C1 segment of cervical spinal cord (tissue), 14 donors: Measurements from ENCODE around the gene STIM2.

Experiments
- DNase-seq, 14 donors: peaks; one replicate each; lab custom pipeline; 2025; lab: John Stamatoyannopoulos, UW

The STIM2 gene

DNA sequence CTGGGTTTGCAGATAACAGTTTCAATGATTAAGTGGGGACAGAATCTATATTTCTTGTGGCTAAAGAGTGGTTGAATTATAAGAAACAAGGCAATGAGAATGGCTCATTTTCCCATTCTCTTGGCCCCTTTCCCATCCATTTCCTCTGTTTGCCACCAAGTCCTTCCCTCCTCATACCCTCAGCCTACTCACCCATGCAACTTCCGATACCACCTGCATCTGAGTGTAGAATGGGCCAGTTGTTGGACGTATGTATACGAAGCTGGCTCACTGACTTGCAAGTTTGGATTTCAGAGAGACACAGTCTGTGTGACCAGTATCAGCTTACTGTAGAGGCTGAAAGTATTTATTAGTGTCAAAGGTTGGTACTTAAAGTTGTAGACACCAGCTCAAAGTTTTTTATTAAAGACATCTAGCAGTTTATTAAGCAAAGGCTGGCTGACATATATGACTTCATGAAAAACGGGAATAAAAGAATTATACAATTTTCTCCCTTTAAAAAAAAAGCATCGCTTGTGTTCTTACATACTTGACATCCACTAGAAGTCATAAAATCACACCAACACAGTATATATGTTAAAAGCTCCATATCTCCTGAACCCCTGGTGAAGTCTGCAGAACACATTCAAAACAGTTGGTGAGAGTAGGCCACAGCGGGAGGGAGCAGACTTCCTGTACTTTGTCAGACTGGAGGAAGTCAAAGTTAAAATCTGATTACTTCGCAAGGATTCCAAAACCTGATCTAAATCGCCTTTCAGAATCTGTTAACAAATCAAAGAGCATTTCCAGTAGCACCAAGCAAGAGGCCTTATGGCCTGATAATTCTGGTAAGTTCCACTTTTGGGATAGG is 22.4 kb upstream of the STIM2 start:
- DNase-seq = no peak

DNA sequence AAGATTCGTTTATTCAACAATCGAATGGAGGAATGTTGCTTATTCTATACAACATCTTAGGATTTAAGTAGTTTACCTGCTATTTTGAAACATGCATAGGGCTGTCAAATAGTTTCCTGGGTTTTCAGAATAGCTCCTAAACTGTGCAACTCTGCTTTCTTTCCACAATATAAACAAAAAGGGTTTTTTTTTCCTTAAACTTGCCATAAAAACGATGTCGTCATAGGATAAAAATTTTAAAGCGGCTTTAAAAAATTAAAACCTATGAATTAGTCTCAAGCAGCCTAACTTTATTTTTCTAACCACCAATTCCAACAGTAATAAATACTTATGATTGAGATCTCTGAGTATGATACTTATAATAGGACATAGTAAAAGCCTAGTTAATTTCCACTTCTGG is 21.6 kb upstream of the STIM2 start:
- DNase-seq = no peak

DNA sequence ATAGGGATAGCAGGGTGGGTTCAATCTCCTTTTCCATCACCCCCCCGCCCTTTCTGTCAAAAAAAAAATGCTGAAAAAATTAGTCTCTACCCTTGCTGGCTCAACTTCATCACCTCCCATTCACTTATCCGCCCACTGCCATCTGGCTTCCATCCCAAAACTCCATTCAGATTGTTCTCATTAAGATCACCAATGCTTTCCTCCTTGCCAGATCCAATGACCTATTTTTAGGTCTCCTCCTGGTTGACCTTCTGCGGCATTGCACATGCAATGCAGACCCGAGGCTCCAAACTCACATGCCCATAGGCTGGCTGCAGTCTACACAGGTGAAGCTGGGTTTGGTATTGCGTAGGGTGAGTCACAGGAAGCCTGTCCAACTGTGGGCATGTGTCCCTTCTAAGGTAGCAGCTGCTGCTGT is 21.1 kb upstream of the STIM2 start:
- no peak for DNase-seq

- no peak for DNase-seq
Measured at GRCh38 chr4:26840786-26841185, 19.9 kb upstream of the STIM2 start.

GRCh38 chr4:26842911-26843310 is 17.7 kb upstream of the STIM2 start:
- DNase-seq = no peak

DNA sequence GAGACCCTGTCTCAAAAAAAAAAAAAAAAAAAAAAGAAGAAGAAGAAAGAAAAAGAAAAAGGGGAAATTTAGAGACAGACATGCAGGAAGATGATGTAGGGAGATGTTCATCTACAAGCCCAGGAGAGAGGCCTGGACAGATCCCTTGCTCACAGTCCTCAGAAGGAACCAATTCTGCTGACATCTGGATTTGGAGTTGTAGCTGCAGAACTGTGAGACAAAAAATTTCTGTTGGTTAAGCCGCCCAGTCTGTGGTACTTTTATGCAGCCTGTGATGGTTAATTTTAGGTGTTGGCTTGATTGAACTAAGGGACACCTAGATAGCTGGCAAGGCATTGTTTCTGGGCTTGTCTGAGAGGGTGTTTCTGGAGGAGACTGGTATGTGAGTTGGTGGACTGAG is 10.1 kb upstream of the STIM2 start:
- DNase-seq = no peak

- no peak for DNase-seq
Measured at GRCh38 chr4:26851129-26851528, 9.5 kb upstream of the STIM2 start.

DNA sequence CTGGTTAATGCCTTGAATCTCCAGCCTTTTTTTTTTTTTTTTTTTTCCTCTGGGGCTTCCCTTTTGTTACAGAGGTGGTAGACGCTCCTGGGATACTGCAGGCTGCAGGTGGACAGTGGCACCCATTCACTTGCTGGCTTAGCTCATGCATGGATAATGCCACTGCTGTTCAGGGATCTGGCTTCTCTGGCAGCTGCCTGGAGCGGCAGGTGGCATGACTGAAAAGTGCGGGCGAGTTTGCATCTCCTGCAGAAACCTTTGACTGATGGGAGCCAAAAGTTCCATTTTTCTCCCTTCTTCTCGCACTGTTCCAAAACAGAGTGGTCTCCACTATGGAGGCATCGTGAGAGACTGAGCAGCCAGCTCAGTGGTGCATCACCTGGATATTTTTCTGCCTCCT is 5.9 kb upstream of the STIM2 start:
- no peak for DNase-seq

DNA sequence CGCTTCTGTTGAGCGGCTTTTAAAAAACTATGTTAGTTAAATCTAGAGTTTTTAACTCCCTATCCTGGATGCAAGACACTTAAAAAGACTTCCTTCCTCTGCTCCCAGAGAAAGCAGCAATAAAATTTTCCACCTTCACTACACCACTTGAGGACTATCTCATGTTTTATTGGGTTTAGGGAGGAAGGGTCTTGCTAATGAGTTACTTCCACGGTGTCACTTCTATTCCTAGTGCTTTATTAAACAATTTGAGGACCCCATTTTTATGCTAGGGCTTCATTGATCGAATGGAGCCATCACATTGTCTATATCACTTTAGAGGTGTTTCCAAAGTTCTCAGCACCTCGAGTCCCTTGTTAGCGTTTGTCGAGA is 3.7 kb upstream of the STIM2 start:
- DNase-seq = peak in 1 of 14 donors; percentile 28

- DNase-seq = peak; percentile 5 to 91 (median 76)
Measured at GRCh38 chr4:26857278-26858034, 3.2 kb upstream of the STIM2 start.

GRCh38 chr4:26858035-26858918 is 2.4 kb upstream of the STIM2 start:
- DNase-seq = peak in 1 of 14 donors; percentile 57

DNA sequence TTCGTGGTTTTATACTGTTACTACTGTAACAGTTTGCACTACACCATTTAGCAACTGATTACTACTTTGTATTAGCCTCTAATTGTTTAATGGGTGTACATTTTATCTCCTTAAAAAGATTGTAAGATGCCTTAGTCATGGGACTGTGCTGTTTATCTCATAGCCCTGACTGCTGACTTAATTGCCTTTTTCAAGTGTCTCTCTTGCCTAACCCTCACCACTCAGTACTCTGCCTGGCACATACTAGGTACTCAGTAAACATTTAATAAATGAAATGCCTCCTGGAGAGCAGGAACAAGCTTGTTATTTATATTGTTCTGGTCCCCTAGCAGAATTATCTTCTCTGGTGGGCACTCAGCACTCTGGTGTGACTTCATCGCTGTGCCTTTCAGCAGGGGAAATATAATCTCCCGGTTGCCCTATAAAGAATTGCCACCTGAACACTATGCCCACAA is 1.7 kb upstream of the STIM2 start:
- no peak for DNase-seq

GRCh38 chr4:26859762-26860156 is 882 bp upstream of the STIM2 start:
- no peak for DNase-seq

GRCh38 chr4:26860922-26861433 is 337 bp downstream of the STIM2 start:
- peak in 9 of 14 donors; percentile 57 to 82 (median 70) for DNase-seq

DNA sequence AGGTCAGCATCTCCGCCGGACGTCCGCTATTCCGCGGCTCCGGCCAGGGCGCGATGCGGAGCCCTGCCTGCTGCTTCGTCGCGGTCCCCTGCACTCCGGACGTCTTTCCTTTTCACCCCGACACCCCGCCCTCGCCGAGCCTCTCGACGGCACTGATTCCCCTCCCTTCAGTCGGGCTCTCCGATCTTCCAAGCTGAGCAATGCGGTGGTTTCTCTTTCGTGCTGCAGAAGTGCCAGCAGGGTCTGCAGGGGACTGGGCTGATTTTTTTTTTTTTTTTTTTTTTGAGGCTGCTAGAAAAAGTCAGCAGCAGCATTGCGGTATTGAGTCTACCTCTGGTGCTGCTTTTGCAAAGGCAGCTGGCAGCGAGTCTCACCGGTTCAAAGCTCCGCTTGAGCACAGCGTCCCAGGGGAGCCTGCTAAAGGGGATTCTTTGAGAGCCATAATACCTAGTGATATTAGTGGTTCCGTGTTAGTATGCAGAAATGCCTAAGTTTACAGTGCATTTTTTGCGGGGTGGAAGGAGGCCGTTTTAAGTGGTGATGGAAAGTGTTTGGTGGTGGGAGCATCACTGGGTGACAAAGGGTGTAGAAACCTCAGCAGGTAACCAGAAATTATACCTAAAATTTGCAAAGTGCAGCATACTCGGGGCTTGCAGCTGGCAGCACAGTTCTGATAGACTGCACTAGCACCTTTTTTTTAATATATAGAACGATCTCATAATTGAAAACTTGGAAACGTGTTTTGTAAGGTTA is 969 bp downstream of the STIM2 start:
- peak in 13 of 14 donors; percentile 21 to 82 (median 62) for DNase-seq

DNA sequence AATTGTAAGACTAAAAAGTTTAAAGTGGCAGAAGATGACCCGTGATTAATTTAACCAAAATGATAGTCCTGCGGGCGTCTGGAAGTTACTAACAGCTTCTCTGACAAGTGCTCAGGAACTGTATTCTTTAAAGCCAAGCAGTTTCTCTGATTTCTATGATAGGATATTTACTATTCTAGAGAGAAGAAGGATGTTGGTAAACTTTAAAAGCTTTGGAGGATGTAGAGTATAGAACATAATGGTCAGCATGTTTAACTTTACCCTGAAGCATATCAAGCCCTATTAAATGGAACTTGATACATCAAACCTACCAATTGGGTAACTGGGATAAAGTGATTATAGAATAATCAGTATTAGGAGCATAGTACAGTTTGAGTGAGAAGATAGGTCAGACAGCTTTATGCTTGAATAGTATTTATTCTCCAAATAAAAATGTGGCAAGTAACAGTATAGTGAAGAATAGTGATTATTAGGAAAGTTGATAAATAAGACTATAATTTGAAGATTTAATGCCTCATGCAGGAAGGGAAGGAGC is 1.8 kb downstream of the STIM2 start:
- DNase-seq = no peak

GRCh38 chr4:26863512-26863911 is 2.9 kb downstream of the STIM2 start:
- no peak for DNase-seq

DNA sequence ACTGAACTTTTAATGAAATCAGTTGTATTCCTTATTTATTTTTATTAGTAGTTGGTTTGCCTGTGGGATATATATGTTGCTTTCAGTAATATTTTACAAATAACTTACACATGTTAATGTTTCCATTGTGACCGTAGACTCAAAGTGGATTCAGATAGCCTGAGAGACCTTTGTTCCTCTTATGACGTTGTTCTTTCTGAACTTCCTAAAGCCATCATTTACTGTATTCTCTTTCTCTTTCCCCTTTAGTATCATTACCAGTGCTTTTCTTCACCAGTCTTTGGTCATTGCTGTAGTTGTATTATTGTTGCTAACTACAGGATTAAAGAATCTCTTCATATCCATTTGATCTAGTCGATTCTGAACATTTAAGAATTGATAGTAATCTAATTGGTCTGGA is 4.3 kb downstream of the STIM2 start:
- no peak for DNase-seq

GRCh38 chr4:26866203-26866602 is 5.6 kb downstream of the STIM2 start:
- no peak for DNase-seq

GRCh38 chr4:26866781-26867180 is 6.1 kb downstream of the STIM2 start:
- DNase-seq = no peak
